Upper lobe of right lung (tissue), 1 donor: ENCODE data around the gene LRRD1. TPM values are rescaled to one million over a fixed set of nuclear protein-coding genes. Genes with fewer than 3 reads are reported as not detected.
A peak's percentile ranks its signal among the peaks of the same experiment; 100 is the strongest.

Source experiments
- ATAC-seq: fragments of 200-7000 bp; cut with Tn5 transposase; one replicate; pipeline ENCODE4 v1.9.1; 2020; ENCODE audit warnings: mild to moderate bottlenecking, moderate library complexity
- DNase-seq: peaks from one replicate; pipeline ENCODE4 v3.0.0-alpha.2; 2020
- H3K27ac ChIP-seq: fragments of 200-600 bp; one replicate; pipeline ENCODE4 v1.8.0; 2022
- H3K27me3 ChIP-seq: fragments of 200-600 bp; one replicate; pipeline ENCODE4 v1.8.0; 2022; ENCODE audit warnings: mild to moderate bottlenecking
- H3K36me3 ChIP-seq: fragments of 200-600 bp; one replicate; pipeline ENCODE4 v1.8.0; 2022
- H3K4me1 ChIP-seq: fragments of 200-600 bp; one replicate; pipeline ENCODE4 v1.8.0; 2022
- H3K4me3 ChIP-seq: fragments of 200-600 bp; one replicate; pipeline ENCODE4 v1.8.0; 2022; ENCODE audit warnings: mild to moderate bottlenecking
- H3K9me3 ChIP-seq: fragments of 200-600 bp; one replicate; pipeline ENCODE4 v1.8.0; 2022
- intact Hi-C: fragments of 100-400 bp; cut with DNase I; formaldehyde crosslinking; loops from one replicate; pipeline ENCODE4 v1.11.0; 2022
- long read RNA-seq: library from polyadenylated mRNA; unstranded; transcript quantifications from one replicate; pipeline ENCODE4 v2.0.0, GENCODE V29; 2021
- total RNA-seq: library from RNA; stranded (reverse); fragmentation: NEBNext Ultra II Directional; extraction: Animal tissue kit (Norgen Biotek cat#: 25700); gene quantifications from one replicate; pipeline ENCODE4 v1.2.1, GENCODE V29; 2021
- TF ChIP-seq, protein P1 (sequence below): fragments of 200-600 bp; IDR thresholded peaks from one replicate; pipeline ENCODE4 v1.8.0; 2022; ENCODE audit warnings: antibody characterized with exemption
- donor health status: DM: no; HTN: yes; CAD: no; lungs with severe emphysema.

LRRD1 gene
- not detected for total RNA-seq
- long read RNA-seq, result 0 reads

DNA sequence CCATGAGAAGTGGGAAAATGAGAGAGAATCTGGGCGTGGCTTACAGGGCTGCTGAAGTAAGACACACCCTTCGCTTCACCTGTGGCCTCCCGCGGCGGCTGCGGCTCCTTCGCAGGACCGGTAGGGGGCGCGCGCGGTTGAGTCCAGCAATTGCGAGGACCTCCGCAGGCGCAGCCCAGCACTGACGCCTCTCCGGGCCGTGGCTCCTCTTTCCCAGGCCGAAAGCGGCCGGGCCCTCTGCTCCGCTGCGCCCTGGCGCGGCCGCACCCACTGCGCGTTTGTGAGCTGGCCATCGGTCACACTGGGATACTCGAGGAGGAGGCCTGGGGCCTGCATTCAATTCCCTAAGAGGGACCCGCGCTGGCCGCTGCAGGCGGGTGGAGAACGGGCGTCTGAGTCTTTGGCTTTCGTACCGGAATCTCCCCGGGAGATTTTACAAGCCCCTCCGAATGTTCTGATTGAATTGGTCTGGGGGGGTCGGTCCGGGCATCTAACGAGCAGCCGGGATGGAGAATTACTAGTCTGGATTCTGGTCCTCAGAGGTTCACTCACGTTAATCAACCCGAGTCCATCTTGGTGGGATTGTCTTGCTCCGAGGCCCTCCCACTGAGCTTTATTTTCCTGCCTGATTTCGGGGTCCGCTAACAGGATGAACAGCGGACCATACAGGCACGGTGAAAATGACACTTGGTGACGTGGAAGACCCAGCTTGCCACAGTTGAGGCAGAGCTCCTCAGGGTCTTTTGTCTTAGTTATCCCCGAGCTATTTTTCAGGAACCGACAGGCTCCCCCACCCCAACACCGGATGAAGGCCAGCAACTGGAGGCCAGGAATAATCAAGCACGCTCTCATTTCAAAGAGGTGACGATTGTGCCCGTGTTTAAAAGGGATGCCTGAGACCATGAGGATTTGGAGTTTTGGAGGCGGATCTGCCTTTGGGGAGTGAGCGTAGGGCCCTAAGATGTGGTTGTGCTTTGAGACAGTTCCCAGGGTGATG is at the start of gene LRRD1:
TSS of gene LRRD1 (minus strand) at position 215 of the 997 bp plus-strand sequence. CDS start 13,940 bp downstream, outside the sequence.
- H3K9me3 ChIP-seq, result no peaks in the 10 kb centered on the region
- no peaks in the 10 kb centered on the region for H3K27me3 ChIP-seq
- ATAC-seq (peak; percentile 100), DNase-seq (peak; percentile 95)
- no peaks in the 10 kb centered on the region for H3K36me3 ChIP-seq
- intact Hi-C loops, result no loop called here
- H3K4me3 ChIP-seq, result peak within 1 kb of the TSS; percentile 64
- TF ChIP-seq, protein P1, sequence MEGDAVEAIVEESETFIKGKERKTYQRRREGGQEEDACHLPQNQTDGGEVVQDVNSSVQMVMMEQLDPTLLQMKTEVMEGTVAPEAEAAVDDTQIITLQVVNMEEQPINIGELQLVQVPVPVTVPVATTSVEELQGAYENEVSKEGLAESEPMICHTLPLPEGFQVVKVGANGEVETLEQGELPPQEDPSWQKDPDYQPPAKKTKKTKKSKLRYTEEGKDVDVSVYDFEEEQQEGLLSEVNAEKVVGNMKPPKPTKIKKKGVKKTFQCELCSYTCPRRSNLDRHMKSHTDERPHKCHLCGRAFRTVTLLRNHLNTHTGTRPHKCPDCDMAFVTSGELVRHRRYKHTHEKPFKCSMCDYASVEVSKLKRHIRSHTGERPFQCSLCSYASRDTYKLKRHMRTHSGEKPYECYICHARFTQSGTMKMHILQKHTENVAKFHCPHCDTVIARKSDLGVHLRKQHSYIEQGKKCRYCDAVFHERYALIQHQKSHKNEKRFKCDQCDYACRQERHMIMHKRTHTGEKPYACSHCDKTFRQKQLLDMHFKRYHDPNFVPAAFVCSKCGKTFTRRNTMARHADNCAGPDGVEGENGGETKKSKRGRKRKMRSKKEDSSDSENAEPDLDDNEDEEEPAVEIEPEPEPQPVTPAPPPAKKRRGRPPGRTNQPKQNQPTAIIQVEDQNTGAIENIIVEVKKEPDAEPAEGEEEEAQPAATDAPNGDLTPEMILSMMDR, result peak; percentile 99
- H3K27ac ChIP-seq, result peak within 1 kb of the TSS; percentile 73
- no peaks in the 10 kb centered on the region for H3K4me1 ChIP-seq

DNA sequence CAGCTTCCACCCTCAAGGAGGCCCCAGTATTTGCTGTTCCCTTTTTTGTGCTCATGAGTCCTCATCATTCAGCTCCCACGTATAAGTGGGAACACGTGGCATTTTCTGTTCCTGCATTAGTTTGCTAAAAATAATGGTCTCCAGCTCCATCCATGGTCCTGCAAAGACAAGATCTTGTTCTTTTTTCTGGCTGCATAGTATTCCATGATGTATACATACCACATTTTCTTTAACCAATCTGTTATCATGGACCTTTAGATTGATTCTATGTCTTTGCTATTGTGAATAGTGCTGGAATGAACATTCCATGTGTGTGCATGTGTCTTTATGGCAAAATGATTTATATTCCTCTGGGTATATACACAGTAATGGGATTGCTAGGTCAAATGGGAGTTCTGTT is 49.8 kb upstream of the LRRD1 start:
- no peaks in the 10 kb centered on the region for H3K27me3 ChIP-seq
- peaks cover 91% of the 10 kb centered on the region for H3K36me3 ChIP-seq
- DNase-seq (no peak), ATAC-seq (no peak)
- no peak overlapping the region for H3K4me3 ChIP-seq
- intact Hi-C loops, result no loop called here
- H3K9me3 ChIP-seq, result peaks cover 5% of the 10 kb centered on the region
- H3K4me1 ChIP-seq, result no peaks in the 10 kb centered on the region
- TF ChIP-seq, protein P1, result no peak
- no peak overlapping the region for H3K27ac ChIP-seq

DNA sequence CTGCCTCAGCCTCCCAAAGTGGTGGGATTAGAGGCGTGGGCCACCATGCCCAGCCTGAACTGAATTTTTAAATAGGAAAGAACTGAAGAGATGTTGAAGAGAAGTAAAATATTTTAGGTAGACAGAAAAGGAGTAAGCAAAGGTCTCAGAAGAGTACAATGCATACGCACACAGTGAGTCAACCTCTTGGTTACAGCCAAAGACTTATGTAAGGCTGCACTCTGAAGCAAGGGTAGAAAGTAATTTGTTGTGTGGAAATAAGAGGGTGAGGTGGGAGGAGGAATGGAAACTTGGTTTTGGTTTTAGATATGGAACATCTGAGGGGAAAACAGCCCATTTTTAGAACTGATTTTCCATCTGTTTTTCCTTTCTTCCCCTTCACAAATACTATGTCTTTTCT is 49.2 kb upstream of the LRRD1 start:
- DNase-seq, result no peak
- H3K4me3 ChIP-seq, result no peak overlapping the region
- TF ChIP-seq, protein P1, result no peak
- peaks cover 88% of the 10 kb centered on the region for H3K36me3 ChIP-seq
- H3K9me3 ChIP-seq, result peaks cover 5% of the 10 kb centered on the region
- no peak for ATAC-seq
- H3K4me1 ChIP-seq, result no peaks in the 10 kb centered on the region
- no peaks in the 10 kb centered on the region for H3K27me3 ChIP-seq
- H3K27ac ChIP-seq, result no peak overlapping the region
- intact Hi-C loops, result no loop called here

DNA sequence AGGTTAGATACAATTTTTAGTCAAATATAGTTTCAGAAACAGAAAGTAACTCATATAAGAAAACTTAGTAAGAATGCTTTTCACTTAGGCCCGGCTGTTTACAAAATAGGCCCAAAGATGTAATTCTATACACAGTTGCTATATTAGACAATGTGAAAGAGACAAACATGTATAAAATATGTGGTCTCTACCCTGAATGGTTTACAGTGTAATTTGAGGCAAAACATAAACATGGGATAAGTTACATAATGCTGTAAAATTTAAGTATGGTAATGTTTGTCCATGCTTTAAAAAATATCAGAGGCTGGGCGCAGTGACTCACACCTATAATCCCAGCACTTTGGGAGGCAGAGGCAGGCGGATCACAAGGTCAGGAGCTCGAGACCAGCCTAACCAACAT is 48.0 kb upstream of the LRRD1 start:
- TF ChIP-seq, protein P1, result no peak
- ATAC-seq (no peak), DNase-seq (no peak)
- Histone ChIP-seq H3K4me1 (no peaks in the 10 kb centered on the region), H3K36me3 (peaks cover 87% of the 10 kb centered on the region), H3K27ac (no peak overlapping the region), H3K9me3 (peaks cover 5% of the 10 kb centered on the region), H3K27me3 (no peaks in the 10 kb centered on the region), H3K4me3 (no peak overlapping the region)
- intact Hi-C loops, result no loop called here

DNA sequence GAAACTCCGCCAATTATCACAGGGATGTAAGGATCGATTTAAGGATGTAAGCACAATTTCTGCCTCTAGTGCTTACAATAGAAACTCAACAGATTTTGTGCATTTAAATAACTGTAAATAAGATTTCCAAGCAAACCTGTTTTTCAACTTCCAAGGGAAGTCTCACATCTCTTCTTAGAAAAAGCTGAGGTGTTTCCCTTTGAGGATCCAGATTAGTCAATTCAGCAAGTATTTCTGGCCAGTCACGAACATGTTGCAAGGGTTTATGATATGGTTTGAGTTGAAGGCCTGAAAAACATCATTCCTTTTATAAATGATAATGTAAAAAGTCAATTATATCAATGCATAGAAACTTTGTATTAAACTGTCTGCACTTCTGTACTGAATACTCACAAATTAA is 42.8 kb upstream of the LRRD1 start:
- H3K36me3 ChIP-seq, result peaks cover 96% of the 10 kb centered on the region

More for the DNA sequence above, 42.8 kb upstream of the LRRD1 start:
- H3K4me3 ChIP-seq, result no peak overlapping the region
- no peaks in the 10 kb centered on the region for H3K9me3 ChIP-seq
- intact Hi-C loops, result no loop called here
- ATAC-seq (no peak), DNase-seq (no peak)
- H3K27me3 ChIP-seq, result no peaks in the 10 kb centered on the region
- H3K27ac ChIP-seq, result no peak overlapping the region
- no peaks in the 10 kb centered on the region for H3K4me1 ChIP-seq
- TF ChIP-seq, protein P1, result no peak
